OCI-LY3 (cell line): Measurements from ENCODE around the gene RSPO3.

Experiments used
- H2AFZ ChIP-seq: fragments of 200-600, 300-600 bp; shearing (Covaris generic); 2 replicates; pipeline ENCODE4 v1.6.0; 2014; ENCODE audit warnings: antibody characterized with exemption, low read depth, low read length
- H3K27ac ChIP-seq: fragments of 200-600, 300-600 bp; sonication (generic); 2 replicates; pipeline ENCODE4 v1.5.1; 2014; ENCODE audit warnings: mild to moderate bottlenecking, low read length, moderate library complexity, mixed read lengths
- H3K27me3 ChIP-seq: fragments of 200-600, 300-600 bp; sonication (generic); 2 replicates; pipeline ENCODE4 v1.6.1; 2014; ENCODE audit warnings: low read depth, low read length, mixed read lengths
- H3K36me3 ChIP-seq: fragments of 200-600, 300-600 bp; sonication (generic); replicated peaks from 2 replicates; pipeline ENCODE3; 2014; ENCODE audit warnings: low read depth, low read length, mixed read lengths
- H3K4me1 ChIP-seq: fragments of 300-600, 200-600 bp; sonication (generic); 2 replicates; pipeline ENCODE4 v1.6.1; 2014; ENCODE audit warnings: low read length, mixed read lengths
- H3K4me2 ChIP-seq: fragments of 200-600, 300-600 bp; sonication (generic); 2 replicates; pipeline ENCODE4 v1.6.1; 2014; ENCODE audit warnings: low read length, mixed read lengths
- H3K4me3 ChIP-seq: fragments of 300-600, 200-600 bp; sonication (generic); 2 replicates; pipeline ENCODE4 v1.5.1; 2014; ENCODE audit warnings: antibody characterized with exemption, mild to moderate bottlenecking, low read length, moderate library complexity
- H3K79me2 ChIP-seq: fragments of 300-600, 200-600 bp; shearing (Covaris generic); 2 replicates; pipeline ENCODE4 v1.6.1; 2014; ENCODE audit warnings: mild to moderate bottlenecking, low read length, mixed read lengths
- H3K9ac ChIP-seq: fragments of 300-600, 200-600 bp; shearing (Covaris generic); 2 replicates; pipeline ENCODE4 v1.6.0; 2014; ENCODE audit warnings: mild to moderate bottlenecking, low read length, moderate library complexity
- H3K9me3 ChIP-seq: fragments of 200-600, 300-600 bp; shearing (Covaris generic); 2 replicates; pipeline ENCODE4 v1.6.1; 2014; ENCODE audit warnings: low read length, mixed read lengths; ENCODE audit not compliant: insufficient read depth
- H4K20me1 ChIP-seq: fragments of 200-600, 300-600 bp; sonication (generic); 2 replicates; pipeline ENCODE4 v1.6.1; 2016; ENCODE audit warnings: low read length, mixed read lengths; ENCODE audit not compliant: insufficient read depth
- EZH2phosphoT487 ChIP-seq: fragments of 200-600 bp; shearing (Covaris generic); IDR thresholded peaks from 2 replicates; pipeline ENCODE4 v1.6.1; 2018; ENCODE audit warnings: antibody characterized with exemption, mixed run types, low read depth
- TF ChIP-seq, protein P1 (sequence below): fragments of 200-600, 300-600 bp; sonication (generic); IDR thresholded peaks from 2 replicates; pipeline ENCODE4 v1.5.1; 2014; ENCODE audit warnings: antibody characterized with exemption, low read length, low read depth

Gene RSPO3

DNA sequence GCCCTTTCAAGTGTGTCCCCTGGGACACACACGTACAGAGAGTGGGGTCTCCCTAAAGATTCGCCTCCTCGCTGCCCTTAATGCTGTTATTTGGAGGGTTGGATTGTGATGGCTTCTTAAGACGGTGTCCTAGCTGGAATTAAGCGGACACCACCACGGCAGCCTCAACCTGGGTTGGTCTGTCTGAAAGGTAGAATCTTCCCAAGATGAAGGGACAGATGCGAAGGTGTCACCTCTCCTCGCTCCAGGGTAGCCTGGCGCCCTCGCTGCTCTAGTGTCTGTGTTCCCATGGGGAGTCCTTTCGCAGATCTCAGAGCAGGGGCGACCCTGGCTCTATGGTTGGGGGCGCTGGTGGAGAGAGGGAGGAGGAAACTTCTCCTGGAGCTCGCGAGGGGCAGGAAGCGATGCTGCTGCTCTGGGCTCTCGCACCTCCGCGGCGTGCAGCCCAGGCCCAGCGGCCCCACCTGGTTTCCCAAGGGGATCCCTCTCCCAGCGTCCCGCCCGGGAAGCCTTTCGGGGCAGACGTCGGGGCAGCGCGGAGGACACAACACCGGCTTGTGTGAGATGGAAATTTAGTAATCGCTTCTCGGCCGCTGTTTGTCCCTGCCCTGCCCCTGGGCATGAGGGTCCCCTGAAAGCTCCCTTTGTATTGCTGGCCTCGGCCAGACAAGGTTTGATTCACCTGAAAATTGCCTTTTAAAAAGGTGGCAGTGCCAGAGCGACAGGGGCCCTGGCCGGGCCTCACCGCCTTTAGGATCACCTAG lies 1.7 kb downstream of the RSPO3 start:
- no peaks in the 10 kb centered on the region for H3K27me3 ChIP-seq
- TF ChIP-seq, protein P1, sequence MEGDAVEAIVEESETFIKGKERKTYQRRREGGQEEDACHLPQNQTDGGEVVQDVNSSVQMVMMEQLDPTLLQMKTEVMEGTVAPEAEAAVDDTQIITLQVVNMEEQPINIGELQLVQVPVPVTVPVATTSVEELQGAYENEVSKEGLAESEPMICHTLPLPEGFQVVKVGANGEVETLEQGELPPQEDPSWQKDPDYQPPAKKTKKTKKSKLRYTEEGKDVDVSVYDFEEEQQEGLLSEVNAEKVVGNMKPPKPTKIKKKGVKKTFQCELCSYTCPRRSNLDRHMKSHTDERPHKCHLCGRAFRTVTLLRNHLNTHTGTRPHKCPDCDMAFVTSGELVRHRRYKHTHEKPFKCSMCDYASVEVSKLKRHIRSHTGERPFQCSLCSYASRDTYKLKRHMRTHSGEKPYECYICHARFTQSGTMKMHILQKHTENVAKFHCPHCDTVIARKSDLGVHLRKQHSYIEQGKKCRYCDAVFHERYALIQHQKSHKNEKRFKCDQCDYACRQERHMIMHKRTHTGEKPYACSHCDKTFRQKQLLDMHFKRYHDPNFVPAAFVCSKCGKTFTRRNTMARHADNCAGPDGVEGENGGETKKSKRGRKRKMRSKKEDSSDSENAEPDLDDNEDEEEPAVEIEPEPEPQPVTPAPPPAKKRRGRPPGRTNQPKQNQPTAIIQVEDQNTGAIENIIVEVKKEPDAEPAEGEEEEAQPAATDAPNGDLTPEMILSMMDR: no peak
- TF ChIP-seq EZH2phosphoT487: no peak
- H3K4me2 ChIP-seq: no peak overlapping the region
- H4K20me1 ChIP-seq: no peaks in the 10 kb centered on the region
- H3K9ac ChIP-seq: no peak overlapping the region
- H3K79me2 ChIP-seq: no peaks in the 10 kb centered on the region
- no peak overlapping the region for H2AFZ ChIP-seq
- no peak overlapping the region for H3K4me3 ChIP-seq
- H3K9me3 ChIP-seq: no peaks in the 10 kb centered on the region
- no peaks in the 10 kb centered on the region for H3K36me3 ChIP-seq
- no peaks in the 10 kb centered on the region for H3K4me1 ChIP-seq
- H3K27ac ChIP-seq: no peak overlapping the region

GRCh38 chr6:127120787-127121636 lies 2.5 kb downstream of the RSPO3 start:
- TF ChIP-seq, protein P1: peak; percentile 71
- TF ChIP-seq EZH2phosphoT487: no peak
- Histone ChIP-seq H2AFZ (no peak overlapping the region), H3K36me3 (no peaks in the 10 kb centered on the region), H3K4me1 (no peaks in the 10 kb centered on the region), H3K27ac (no peak overlapping the region), H3K4me3 (no peak overlapping the region), H3K4me2 (no peak overlapping the region), H3K79me2 (no peaks in the 10 kb centered on the region), H3K9ac (no peak overlapping the region), H3K9me3 (no peaks in the 10 kb centered on the region), H3K27me3 (no peaks in the 10 kb centered on the region), H4K20me1 (no peaks in the 10 kb centered on the region)

DNA sequence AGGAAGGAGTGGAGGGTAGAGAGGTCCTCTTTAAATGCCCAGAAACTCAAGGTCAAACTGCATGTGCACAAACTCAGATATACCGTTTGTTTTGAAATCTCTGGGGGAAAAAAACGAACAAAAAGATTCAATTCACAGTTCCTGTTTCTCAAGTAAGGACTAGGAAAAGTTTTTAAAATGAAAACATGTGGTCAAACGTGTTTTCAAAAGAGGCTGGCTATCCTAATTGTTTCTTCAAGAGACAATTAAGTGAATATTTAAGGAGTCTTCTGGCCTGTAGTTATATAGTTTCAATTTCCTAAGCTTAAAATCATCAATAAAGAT lies 3.1 kb downstream of the RSPO3 start:
- TF ChIP-seq, protein P1: no peak
- TF ChIP-seq EZH2phosphoT487: no peak
- H3K9me3 ChIP-seq: no peaks in the 10 kb centered on the region
- no peaks in the 10 kb centered on the region for H4K20me1 ChIP-seq
- no peaks in the 10 kb centered on the region for H3K4me1 ChIP-seq
- no peak overlapping the region for H3K4me2 ChIP-seq
- no peaks in the 10 kb centered on the region for H3K27me3 ChIP-seq
- H2AFZ ChIP-seq: no peak overlapping the region
- H3K27ac ChIP-seq: no peak overlapping the region
- H3K36me3 ChIP-seq: no peaks in the 10 kb centered on the region
- no peaks in the 10 kb centered on the region for H3K79me2 ChIP-seq
- H3K9ac ChIP-seq: no peak overlapping the region
- no peak overlapping the region for H3K4me3 ChIP-seq

DNA sequence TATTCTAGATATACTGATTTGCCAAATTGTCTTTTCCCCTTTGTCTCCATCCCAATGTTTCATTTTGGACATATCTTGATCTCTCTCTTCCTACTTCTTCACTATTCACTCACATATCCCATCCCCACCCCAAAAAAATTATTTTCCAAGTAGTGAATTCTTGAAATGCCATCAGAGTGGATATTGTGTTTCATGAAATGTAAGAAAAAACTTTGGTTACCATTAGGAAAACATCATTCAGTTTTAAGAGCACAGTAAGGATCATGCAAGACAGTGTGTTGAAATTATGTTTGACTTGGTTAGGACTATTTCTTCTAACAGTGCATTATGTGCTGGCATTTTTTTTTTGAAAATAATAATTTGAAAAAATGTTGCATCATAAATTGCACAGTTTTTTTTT lies 5.7 kb downstream of the RSPO3 start:
- Histone ChIP-seq H3K27ac (no peak overlapping the region), H3K4me3 (no peak overlapping the region), H3K36me3 (no peaks in the 10 kb centered on the region), H2AFZ (no peak overlapping the region), H3K79me2 (no peaks in the 10 kb centered on the region), H3K4me1 (no peaks in the 10 kb centered on the region), H3K4me2 (no peak overlapping the region), H3K9ac (no peak overlapping the region), H3K27me3 (no peaks in the 10 kb centered on the region), H3K9me3 (no peaks in the 10 kb centered on the region), H4K20me1 (no peaks in the 10 kb centered on the region)
- no peak for TF ChIP-seq EZH2phosphoT487
- TF ChIP-seq, protein P1: no peak
